LHCN-M2 (cell line): ENCODE results near the gene CYP20A1. TPM values are rescaled to one million over a fixed set of nuclear protein-coding genes. Genes with fewer than 3 reads are reported as not detected.

Experiments used
- total RNA-seq: library from RNA; depleted of rRNA; stranded (reverse); fragments of >200 nt; gene quantifications from 2 replicates; pipeline ENCODE4 v1.2.3, GENCODE V29; 2014; rRNA removed

CYP20A1 gene
- total RNA-seq, 1 experiment from 2014 or later = 26.1 TPM

Other genes with a start within 250 kb of the CYP20A1 start
- 17.0 and 20.3 TPM in 2 replicates for gene NBEAL1, start 224.1 kb upstream of the CYP20A1 start, total RNA-seq
- 40.9 and 43.5 TPM in 2 replicates for gene ABI2, start 89.4 kb downstream of the CYP20A1 start, total RNA-seq